ENCODE results near the gene PTPRD. TPM values are rescaled to one million over a fixed set of nuclear protein-coding genes. Genes with fewer than 3 reads are reported as not detected.

PTPRD gene
- total RNA-seq, 1 experiment from 2014 or later = 32.5 TPM

DNA sequence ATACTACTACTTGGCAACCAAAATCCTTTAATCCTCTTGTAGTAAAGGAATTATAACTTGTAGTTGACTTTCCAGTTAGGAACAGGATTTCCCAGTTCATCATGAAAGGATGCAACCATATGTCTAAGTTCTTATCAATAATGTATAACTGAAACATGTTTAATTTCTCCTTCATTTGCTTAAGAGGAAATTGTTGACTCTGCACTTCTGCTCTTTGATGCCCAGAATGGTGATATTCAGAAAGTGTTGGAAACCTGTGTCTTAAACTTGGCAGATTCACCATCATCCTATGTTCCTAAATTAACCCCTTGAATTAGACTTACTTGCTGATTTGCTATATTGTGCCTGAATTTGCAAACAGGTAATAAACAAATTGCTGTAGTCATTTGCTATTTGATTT is 201.5 kb downstream of the PTPRD start:
- Histone ChIP-seq H3K23ac (ENCODE audit: insufficient read length, low read depth, low read length) (no peak overlapping the region), H3K9ac (ENCODE audit: extremely low read depth, insufficient read length, low read length) (no peak overlapping the region), H4K20me1 (ENCODE audit: control insufficient read depth, insufficient read depth, insufficient read length) (no peaks in the 10 kb centered on the region), H3K9me3 (ENCODE audit: control insufficient read depth, low read depth, low read length) (no peaks in the 10 kb centered on the region), H2BK5ac (ENCODE audit: insufficient read length, low read length) (no peak overlapping the region), H4K8ac (replicated peaks; ENCODE audit: insufficient read length, low read depth, low read length) (no peak overlapping the region), H3K4me2 (ENCODE audit: insufficient read depth, insufficient read length, low read length) (no peak overlapping the region), H4K91ac (ENCODE audit: insufficient read length, low read depth, low read length) (no peak overlapping the region), H2AK5ac (ENCODE audit: insufficient read length, low read length) (no peak overlapping the region), H3K18ac (ENCODE audit: insufficient read length, low read depth, low read length) (no peak overlapping the region), H3K23me2 (ENCODE audit: insufficient read length, low read depth, low read length, poor library complexity, severe bottlenecking) (no peaks in the 10 kb centered on the region), H3K27ac (ENCODE audit: insufficient read length, low read depth, low read length) (no peak overlapping the region), H2BK12ac (ENCODE audit: insufficient read length, low read depth, low read length) (no peak overlapping the region), H3K56ac (ENCODE audit: insufficient read length, low read depth, low read length) (no peak overlapping the region), H2BK15ac (ENCODE audit: low read depth, low read length) (no peak overlapping the region), H3K4ac (ENCODE audit: low read depth, low read length) (no peak overlapping the region), H3K79me2 (ENCODE audit: insufficient read depth, low read length) (no peaks in the 10 kb centered on the region), H3T11ph (ENCODE audit: low read length) (no peak overlapping the region), H2AFZ (ENCODE audit: low read length) (no peak overlapping the region), H2BK20ac (ENCODE audit: low read depth, low read length, poor library complexity, severe bottlenecking) (no peak overlapping the region), H2BK120ac (ENCODE audit: low read depth, low read length, poor library complexity, severe bottlenecking) (no peak overlapping the region), H4K5ac (ENCODE audit: insufficient read length, low read depth, low read length) (no peak overlapping the region), H3K79me1 (ENCODE audit: insufficient read depth, low read depth, low read length, poor library complexity, severe bottlenecking) (no peaks in the 10 kb centered on the region), H3K14ac (ENCODE audit: insufficient read depth, low read length) (no peak overlapping the region), H3K4me1 (ENCODE audit: insufficient read depth, low read length) (no peaks in the 10 kb centered on the region), H3K27me3 (ENCODE audit: insufficient read depth, low read length) (no peaks in the 10 kb centered on the region)
- H3K27me3 Mint-ChIP-seq (ENCODE audit: low read depth) = no peaks in the 10 kb centered on the region
- no peaks in the 10 kb centered on the region for H3K9me3 Mint-ChIP-seq
- DNase-seq = no peak
- H3K4me1 Mint-ChIP-seq = no peaks in the 10 kb centered on the region
- H3K4me3 Mint-ChIP-seq = no peak overlapping the region
- no peaks in the 10 kb centered on the region for H3K36me3 Mint-ChIP-seq (ENCODE audit: insufficient read depth in 1 of 3, low read depth in 3 of 3)
- H3K27ac Mint-ChIP-seq = no peak overlapping the region
- TF ChIP-seq, protein P1, sequence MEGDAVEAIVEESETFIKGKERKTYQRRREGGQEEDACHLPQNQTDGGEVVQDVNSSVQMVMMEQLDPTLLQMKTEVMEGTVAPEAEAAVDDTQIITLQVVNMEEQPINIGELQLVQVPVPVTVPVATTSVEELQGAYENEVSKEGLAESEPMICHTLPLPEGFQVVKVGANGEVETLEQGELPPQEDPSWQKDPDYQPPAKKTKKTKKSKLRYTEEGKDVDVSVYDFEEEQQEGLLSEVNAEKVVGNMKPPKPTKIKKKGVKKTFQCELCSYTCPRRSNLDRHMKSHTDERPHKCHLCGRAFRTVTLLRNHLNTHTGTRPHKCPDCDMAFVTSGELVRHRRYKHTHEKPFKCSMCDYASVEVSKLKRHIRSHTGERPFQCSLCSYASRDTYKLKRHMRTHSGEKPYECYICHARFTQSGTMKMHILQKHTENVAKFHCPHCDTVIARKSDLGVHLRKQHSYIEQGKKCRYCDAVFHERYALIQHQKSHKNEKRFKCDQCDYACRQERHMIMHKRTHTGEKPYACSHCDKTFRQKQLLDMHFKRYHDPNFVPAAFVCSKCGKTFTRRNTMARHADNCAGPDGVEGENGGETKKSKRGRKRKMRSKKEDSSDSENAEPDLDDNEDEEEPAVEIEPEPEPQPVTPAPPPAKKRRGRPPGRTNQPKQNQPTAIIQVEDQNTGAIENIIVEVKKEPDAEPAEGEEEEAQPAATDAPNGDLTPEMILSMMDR (conservative IDR thresholded peaks at IDR 0.05) = no peak

Data from H9 (cell line).